Endothelial cell of umbilical vein (primary cell): ENCODE results near the gene TOP2B. TPM values are rescaled to one million over a fixed set of nuclear protein-coding genes. Genes with fewer than 3 reads are reported as not detected.

ENCODE experiments used
- BruUV-seq: library from RNA; stranded (reverse); fragments of 400-500 nt; replicated peaks from 2 replicates; lab custom pipeline; 2021; lab: Mats Ljungman, UMichigan
- CTCF ChIA-PET: fragments of 300-600, 350-600 bp; sonication (Branson Sonifier 250); formaldehyde crosslinking; loops from one replicate; lab custom pipeline; 2021; ENCODE audit warnings: antibody characterized with exemption, inconsistent platforms; lab: Charles Lee
- POLR2A ChIA-PET: fragments of 300-600, 350-600 bp; sonication (Branson Sonifier 250); formaldehyde crosslinking; loops from one replicate; lab custom pipeline; 2021; ENCODE audit warnings: antibody characterized with exemption, inconsistent platforms; lab: Charles Lee
- DNase-seq: peaks from one replicate; pipeline ENCODE4 v3.0.0-alpha.2; 2011; ENCODE audit warnings: low read depth, low spot score
- FAIRE-seq: peaks from 2 replicates; lab custom pipeline; 2011; peaks lifted over from hg19 to GRCh38; lab: Jason Lieb, UNC
- H2AFZ ChIP-seq: 2 replicates; pipeline ENCODE4 v1.6.0; 2012; ENCODE audit warnings: low read depth, low read length, control low read depth, inconsistent platforms
- H3K27ac ChIP-seq: 2 replicates; pipeline ENCODE4 v1.5.1; 2011; ENCODE audit warnings: low read depth, mild to moderate bottlenecking, control low read depth, low read length, moderate library complexity; ENCODE audit not compliant: insufficient read depth
- H3K27me3 ChIP-seq, 2 experiments: 2 replicates each; pipeline versions ENCODE4 v1.6.0 to v1.6.1; 2011; ENCODE audit warnings: low read length in 2 of 2, mixed read lengths in 1 of 2; ENCODE audit not compliant: control insufficient read depth in 2 of 2, insufficient read depth in 2 of 2
- H3K36me3 ChIP-seq, 2 experiments: 2 replicates in 1 of 2; 3 replicates in 1 of 2; pipeline ENCODE4 v1.5.1; 2011; ENCODE audit warnings: low read length in 2 of 2, mild to moderate bottlenecking in 1 of 2, moderate library complexity in 1 of 2; ENCODE audit not compliant: control insufficient read depth in 2 of 2, insufficient read depth in 2 of 2; ENCODE audit errors: extremely low read depth in 1 of 2
- H3K4me1 ChIP-seq: 3 replicates; pipeline ENCODE4 v1.5.1; 2011; ENCODE audit warnings: mild to moderate bottlenecking, low read length; ENCODE audit not compliant: control insufficient read depth, insufficient read depth; ENCODE audit errors: extremely low read depth
- H3K4me2 ChIP-seq: 2 replicates; pipeline ENCODE4 v1.6.1; 2011; ENCODE audit warnings: low read length, control low read depth, mixed read lengths; ENCODE audit not compliant: insufficient read depth
- H3K4me3 ChIP-seq, 3 experiments: fragments of 200-600 bp in 1 of 3; sonication (generic), shearing (Covaris generic) in 1 of 3; replicated peaks in 1 of 3; 2 replicates each; pipeline ENCODE4 v1.5.1; 2011 to 2016; ENCODE audit warnings: control low read depth in 3 of 3, low read length in 3 of 3, mild to moderate bottlenecking in 2 of 3, inconsistent platforms in 1 of 3, low read depth in 1 of 3, moderate library complexity in 1 of 3; ENCODE audit not compliant: insufficient read depth in 1 of 3
- H3K79me2 ChIP-seq: 2 replicates; pipeline ENCODE4 v1.6.0; 2012; ENCODE audit warnings: low read length, inconsistent platforms; ENCODE audit not compliant: control insufficient read depth, insufficient read depth
- H3K9ac ChIP-seq: replicated peaks from 2 replicates; pipeline ENCODE3; 2011; ENCODE audit warnings: low read length, control low read depth; ENCODE audit not compliant: insufficient read depth; ENCODE audit errors: extremely low read depth
- H3K9me1 ChIP-seq: replicated peaks from 3 replicates; pipeline ENCODE4 v1.6.0; 2011; ENCODE audit warnings: mild to moderate bottlenecking, low read length; ENCODE audit not compliant: control insufficient read depth, insufficient read depth; ENCODE audit errors: extremely low read depth
- H3K9me3 ChIP-seq: replicated peaks from 2 replicates; pipeline ENCODE4 v1.5.1; 2012; ENCODE audit warnings: low read length, inconsistent platforms; ENCODE audit not compliant: control insufficient read depth, insufficient read depth
- H4K20me1 ChIP-seq: replicated peaks from 2 replicates; pipeline ENCODE3; 2011; ENCODE audit warnings: mild to moderate bottlenecking, low read length; ENCODE audit not compliant: control insufficient read depth, insufficient read depth; ENCODE audit errors: extremely low read depth
- CTCF ChIP-seq, 2 donors: IDR thresholded peaks; 1 replicate in 1 of 2; 2 replicates in 1 of 2; pipeline ENCODE4 v1.5.1; 2011; ENCODE audit warnings: low read length in 2 of 2, mild to moderate bottlenecking in 2 of 2, moderate library complexity in 2 of 2, control low read depth in 1 of 2, inconsistent platforms in 1 of 2, low read depth in 1 of 2; ENCODE audit not compliant: insufficient read depth in 1 of 2; ENCODE audit errors: extremely low read depth in 1 of 2
- EZH2 ChIP-seq: IDR thresholded peaks from 2 replicates; pipeline ENCODE4 v1.6.1; 2012; ENCODE audit warnings: borderline replicate concordance, low read depth, mild to moderate bottlenecking, moderate library complexity, low read length, inconsistent platforms; ENCODE audit not compliant: severe bottlenecking
- FOS ChIP-seq: IDR thresholded peaks from 2 replicates; pipeline ENCODE4 v1.6.1; 2011; ENCODE audit warnings: mild to moderate bottlenecking, low read length, moderate library complexity, borderline replicate concordance; ENCODE audit not compliant: insufficient read depth
- GATA2 ChIP-seq: IDR thresholded peaks from 2 replicates; pipeline ENCODE4 v1.7.0; 2011; ENCODE audit warnings: low read depth, mild to moderate bottlenecking, moderate library complexity, mixed read lengths, low read length; ENCODE audit not compliant: insufficient read length, insufficient read depth
- JUN ChIP-seq: IDR thresholded peaks from 2 replicates; pipeline ENCODE4 v1.6.1; 2011; ENCODE audit warnings: borderline replicate concordance, low read depth; ENCODE audit not compliant: insufficient read length, insufficient read depth
- MAX ChIP-seq: IDR thresholded peaks from 2 replicates; pipeline ENCODE4 v1.6.1; 2011; ENCODE audit not compliant: insufficient read depth, insufficient read length
- MYC ChIP-seq: IDR thresholded peaks from one replicate; pipeline ENCODE4 v1.6.1; 2011; ENCODE audit warnings: mild to moderate bottlenecking, low read depth, low read length
- POLR2A ChIP-seq: IDR thresholded peaks from 2 replicates; pipeline ENCODE4 v1.6.1; 2012; ENCODE audit warnings: low read depth, mild to moderate bottlenecking, control low read depth, low read length
- POLR2AphosphoS5 ChIP-seq: IDR thresholded peaks from 2 replicates; pipeline ENCODE4 v1.6.1; 2012; ENCODE audit warnings: low read depth, mild to moderate bottlenecking, control low read depth, low read length, moderate library complexity; ENCODE audit not compliant: insufficient read depth
- dilution Hi-C: fragments of 300-500 bp; cut with MboI; formaldehyde crosslinking; loops from one replicate; pipeline ENCODE4 v1.15.0; 2019; ENCODE audit warnings: low sequenced_read_pairs; ENCODE audit not compliant: extremely low pct_ligation_motif_present
- intact Hi-C: fragments of 100-400 bp; cut with micrococcal nuclease; formaldehyde crosslinking; loops from one replicate; pipeline ENCODE4 v1.10.0; 2022
- polyA plus RNA-seq, 4 experiments: library from polyadenylated mRNA; depleted of rRNA in 3 of 4; stranded (reverse) in 3 of 4; unstranded in 1 of 4; fragments of >200 nt; gene quantifications; 2 replicates each; pipeline versions ENCODE4 v1.2.1 to v1.2.3, GENCODE V29; 2011 to 2012; ENCODE audit warnings: missing spikeins in 1 of 4
- total RNA-seq: library from RNA; stranded (reverse); gene quantifications from 2 replicates; pipeline ENCODE4 v1.2.3, GENCODE V29; 2021

Gene TOP2B
- total and polyA plus RNA-seq, 2 donors (not counting 3 experiments of a cell fraction or from before 2014, with no cell fraction given): 20.4 to 98.9 TPM

- POLR2A ChIA-PET: no interaction called here
- no peak overlapping the region for H3K4me3 ChIP-seq
- BruUV-seq: no TSS peak
- CTCF ChIA-PET: no interaction called here
- no peak overlapping the region for H3K9ac ChIP-seq
- no peaks in the 10 kb centered on the region for H3K9me3 ChIP-seq
- intact Hi-C loops (no loop called here), dilution Hi-C loops (no loop called here)
- no peaks in the 10 kb centered on the region for H3K79me2 ChIP-seq
- no peaks in the 10 kb centered on the region for H3K9me1 ChIP-seq
- H3K36me3 ChIP-seq: peaks cover 0 to 8% of the 10 kb centered on the region in 2 experiments
- peaks cover 6% of the 10 kb centered on the region for H3K4me1 ChIP-seq
- no peak overlapping the region for H3K27ac ChIP-seq
- FAIRE-seq (no peak), DNase-seq (no peak)
- H4K20me1 ChIP-seq: no peaks in the 10 kb centered on the region
- no peak overlapping the region for H3K4me2 ChIP-seq
- H2AFZ ChIP-seq: no peak overlapping the region
- H3K27me3 ChIP-seq: no peaks in the 10 kb centered on the region
- TF ChIP-seq FOS (no peak), EZH2 (no peak), CTCF (IDR thresholded peaks at IDR 0.05; ENCODE audit: extremely low read depth in 1 of 2, insufficient read depth in 1 of 2, low read depth in 1 of 2, low read length in 2 of 2) (no peak)
Observed at GRCh38 chr3:25576831-25577454, 87.8 kb downstream of the TOP2B start.

DNA sequence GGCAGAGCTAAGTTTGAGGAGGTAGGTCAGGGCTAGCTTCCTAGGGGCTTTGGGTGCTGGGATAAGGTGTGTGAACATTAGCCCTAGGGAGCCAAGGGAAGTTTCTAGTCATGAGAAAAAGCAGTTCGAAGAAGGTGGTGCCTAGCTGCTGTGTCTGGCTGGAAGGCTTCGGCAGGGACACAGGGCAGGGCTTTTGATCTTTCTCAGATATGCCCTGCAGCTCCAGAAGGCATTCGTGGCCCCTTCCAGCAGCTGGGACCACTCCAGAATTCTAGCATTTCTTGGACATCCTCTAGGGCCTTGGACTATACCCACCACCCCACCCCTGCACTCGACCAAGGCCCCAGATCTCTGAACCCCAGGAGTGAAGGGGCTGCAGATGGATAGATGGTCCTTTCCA, 88.6 kb downstream of the TOP2B start:
- POLR2A ChIA-PET: interaction anchor here (0.6 kb wide), 1 partner anchor 342 kb away, joined by 3 read pairs; no protein-coding TSS in a partner anchor
- no TSS peak for BruUV-seq

More for the DNA sequence above, 88.6 kb downstream of the TOP2B start:
- H3K4me3 ChIP-seq: no peak overlapping the region
- no peak overlapping the region for H3K9ac ChIP-seq
- dilution Hi-C loops: no loop called here
- H3K27ac ChIP-seq: no peak overlapping the region
- no peak overlapping the region for H3K4me2 ChIP-seq
- no peaks in the 10 kb centered on the region for H3K79me2 ChIP-seq
- H2AFZ ChIP-seq: no peak overlapping the region
- no peaks in the 10 kb centered on the region for H3K9me3 ChIP-seq
- no peaks in the 10 kb centered on the region for H4K20me1 ChIP-seq
- H3K9me1 ChIP-seq: no peaks in the 10 kb centered on the region
- TF ChIP-seq POLR2A (no peak), CTCF (IDR thresholded peaks at IDR 0.05; ENCODE audit: extremely low read depth in 1 of 2, insufficient read depth in 1 of 2, low read depth in 1 of 2, low read length in 2 of 2) (no peak), FOS (no peak), POLR2AphosphoS5 (no peak), MAX (no peak), EZH2 (no peak), GATA2 (no peak), JUN (no peak), MYC (no peak)
- peaks cover 0 to 12% of the 10 kb centered on the region in 2 experiments for H3K36me3 ChIP-seq
- CTCF ChIA-PET: no interaction called here
- FAIRE-seq (no peak), DNase-seq (no peak)
- H3K4me1 ChIP-seq: no peaks in the 10 kb centered on the region
- intact Hi-C loops: no loop called here
- H3K27me3 ChIP-seq: no peaks in the 10 kb centered on the region
